Testis (tissue), 2 donors: ENCODE measurements around the gene SSTR4.

Experiments used
- POLR2A ChIP-seq: fragments of 450-650 bp; IDR thresholded peaks from one replicate; pipeline ENCODE4 v1.6.1; 2017; ENCODE audit warnings: antibody characterized with exemption, mild to moderate bottlenecking, moderate library complexity
- TF ChIP-seq, protein P1 (sequence below), 3 experiments: fragments of 450-650 bp in 2 of 3; fragments of 200-600 bp in 1 of 3; sonication (generic) in 1 of 3; IDR thresholded peaks; one replicate each; pipeline ENCODE4 v1.5.1; 2016 to 2019; ENCODE audit warnings: antibody characterized with exemption in 3 of 3, mild to moderate bottlenecking in 2 of 3, moderate library complexity in 1 of 3

DNA sequence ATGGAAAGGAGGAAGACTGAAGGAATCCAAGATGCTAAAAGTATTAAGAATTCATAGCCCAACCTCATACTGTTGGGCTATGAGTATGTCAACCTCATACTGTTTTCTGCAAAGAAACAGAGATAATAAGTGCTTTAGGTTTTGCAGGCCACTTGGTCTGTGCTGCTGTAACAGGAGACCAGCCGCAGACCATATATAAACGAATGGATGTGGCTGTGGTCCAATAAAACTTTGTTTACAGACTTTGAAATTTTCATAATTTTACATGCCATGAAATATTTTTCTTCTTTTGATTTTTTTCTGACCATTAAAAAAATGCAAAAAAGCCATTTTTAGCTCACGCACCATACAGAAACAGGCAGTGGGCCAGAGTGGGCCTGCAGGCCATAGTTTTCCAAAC, 28.1 kb downstream of the SSTR4 start:
- TF ChIP-seq, protein P1, sequence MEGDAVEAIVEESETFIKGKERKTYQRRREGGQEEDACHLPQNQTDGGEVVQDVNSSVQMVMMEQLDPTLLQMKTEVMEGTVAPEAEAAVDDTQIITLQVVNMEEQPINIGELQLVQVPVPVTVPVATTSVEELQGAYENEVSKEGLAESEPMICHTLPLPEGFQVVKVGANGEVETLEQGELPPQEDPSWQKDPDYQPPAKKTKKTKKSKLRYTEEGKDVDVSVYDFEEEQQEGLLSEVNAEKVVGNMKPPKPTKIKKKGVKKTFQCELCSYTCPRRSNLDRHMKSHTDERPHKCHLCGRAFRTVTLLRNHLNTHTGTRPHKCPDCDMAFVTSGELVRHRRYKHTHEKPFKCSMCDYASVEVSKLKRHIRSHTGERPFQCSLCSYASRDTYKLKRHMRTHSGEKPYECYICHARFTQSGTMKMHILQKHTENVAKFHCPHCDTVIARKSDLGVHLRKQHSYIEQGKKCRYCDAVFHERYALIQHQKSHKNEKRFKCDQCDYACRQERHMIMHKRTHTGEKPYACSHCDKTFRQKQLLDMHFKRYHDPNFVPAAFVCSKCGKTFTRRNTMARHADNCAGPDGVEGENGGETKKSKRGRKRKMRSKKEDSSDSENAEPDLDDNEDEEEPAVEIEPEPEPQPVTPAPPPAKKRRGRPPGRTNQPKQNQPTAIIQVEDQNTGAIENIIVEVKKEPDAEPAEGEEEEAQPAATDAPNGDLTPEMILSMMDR (IDR thresholded peaks at IDR 0.05) = no peak
- TF ChIP-seq POLR2A = no peak
